Measurements from ENCODE around the gene TBL2.
A peak's percentile ranks its signal among the peaks of the same experiment; 100 is the strongest.

TBL2 gene

GRCh38 chr7:73578342-73579128, at the start of gene TBL2:
Gene TBL2, minus strand, starts transcription at chr7:73578579. Its CDS starts 30 bp downstream, at chr7:73578549.
- Histone ChIP-seq H4K20me1 (ENCODE audit: insufficient read depth, low read length) (peaks cover 8% of the 10 kb centered on the region; the same call in 1 of the 2 replicates), H3K4me3 (ENCODE audit: low read depth in 1 of 2, low read length in 2 of 2) (peak within 1 kb of the TSS; percentile 97), H3K4me1 (ENCODE audit: insufficient read depth, low read length) (peaks cover 28% of the 10 kb centered on the region), H3K36me3 (ENCODE audit: insufficient read depth, low read length) (peaks cover 20% of the 10 kb centered on the region), H3K9ac (ENCODE audit: low read depth, low read length) (peak within 1 kb of the TSS; percentile 95), H3K79me2 (ENCODE audit: insufficient read depth, low read length) (peaks cover 39% of the 10 kb centered on the region), H3K27me3 (ENCODE audit: insufficient read depth, low read length, poor library complexity) (no peaks in the 10 kb centered on the region), H3K9me3 (ENCODE audit: insufficient read depth, low read length, severe bottlenecking) (no peaks in the 10 kb centered on the region), H3K4me2 (ENCODE audit: insufficient read depth, low read length) (peak within 1 kb of the TSS; percentile 99), H3K27ac (ENCODE audit: low read length) (peak within 1 kb of the TSS; percentile 95), H2AFZ (ENCODE audit: low read depth, low read length) (peak within 1 kb of the TSS; percentile 95)
- DNase-seq (peak; percentile 99), ATAC-seq (ENCODE audit: insufficient read depth, low read depth) (peak; percentile 90)
- TF ChIP-seq CTCF (IDR thresholded peaks at IDR 0.05; ENCODE audit: borderline replicate concordance, extremely low read depth, low read length, poor library complexity, severe bottlenecking) (peak; percentile 57), EZH2 (IDR thresholded peaks at IDR 0.05; ENCODE audit: borderline replicate concordance, low read depth, low read length, severe bottlenecking) (no peak)

- Histone ChIP-seq H4K20me1 (ENCODE audit: insufficient read depth, low read length) (no peaks in the 10 kb centered on the region), H3K9ac (ENCODE audit: low read depth, low read length) (no peak overlapping the region), H3K79me2 (ENCODE audit: insufficient read depth, low read length) (no peaks in the 10 kb centered on the region), H3K4me1 (ENCODE audit: insufficient read depth, low read length) (no peaks in the 10 kb centered on the region), H3K4me2 (ENCODE audit: insufficient read depth, low read length) (no peak overlapping the region), H3K27ac (ENCODE audit: low read length) (no peak overlapping the region), H3K4me3 (ENCODE audit: low read depth in 1 of 2, low read length in 2 of 2) (no peak overlapping the region), H3K27me3 (ENCODE audit: insufficient read depth, low read length, poor library complexity) (peaks cover 6% of the 10 kb centered on the region), H3K9me3 (ENCODE audit: insufficient read depth, low read length, severe bottlenecking) (no peaks in the 10 kb centered on the region), H2AFZ (ENCODE audit: low read depth, low read length) (no peak overlapping the region), H3K36me3 (ENCODE audit: insufficient read depth, low read length) (no peaks in the 10 kb centered on the region)
- DNase-seq = no peak
- TF ChIP-seq CTCF (IDR thresholded peaks at IDR 0.05; ENCODE audit: borderline replicate concordance, extremely low read depth, low read length, poor library complexity, severe bottlenecking) = no peak
- TF ChIP-seq EZH2 (IDR thresholded peaks at IDR 0.05; ENCODE audit: borderline replicate concordance, low read depth, low read length, severe bottlenecking) = no peak
- no peak for ATAC-seq (ENCODE audit: insufficient read depth, low read depth)
These were observed 48.4 kb upstream of the TBL2 start for GRCh38 chr7:73626814-73627213.

- Histone ChIP-seq H3K79me2 (ENCODE audit: insufficient read depth, low read length) (no peaks in the 10 kb centered on the region), H3K27ac (ENCODE audit: low read length) (no peak overlapping the region), H4K20me1 (ENCODE audit: insufficient read depth, low read length) (no peaks in the 10 kb centered on the region), H3K9ac (ENCODE audit: low read depth, low read length) (no peak overlapping the region), H3K4me2 (ENCODE audit: insufficient read depth, low read length) (no peak overlapping the region), H3K4me3 (ENCODE audit: low read depth in 1 of 2, low read length in 2 of 2) (no peak overlapping the region), H3K9me3 (ENCODE audit: insufficient read depth, low read length, severe bottlenecking) (no peaks in the 10 kb centered on the region), H3K27me3 (ENCODE audit: insufficient read depth, low read length, poor library complexity) (peaks cover 6% of the 10 kb centered on the region), H3K4me1 (ENCODE audit: insufficient read depth, low read length) (no peaks in the 10 kb centered on the region), H2AFZ (ENCODE audit: low read depth, low read length) (no peak overlapping the region), H3K36me3 (ENCODE audit: insufficient read depth, low read length) (no peaks in the 10 kb centered on the region)
- DNase-seq (no peak), ATAC-seq (ENCODE audit: insufficient read depth, low read depth) (no peak)
- TF ChIP-seq CTCF (IDR thresholded peaks at IDR 0.05; ENCODE audit: borderline replicate concordance, extremely low read depth, low read length, poor library complexity, severe bottlenecking) = no peak
- no peak for TF ChIP-seq EZH2 (IDR thresholded peaks at IDR 0.05; ENCODE audit: borderline replicate concordance, low read depth, low read length, severe bottlenecking)
These were observed 46.9 kb upstream of the TBL2 start for GRCh38 chr7:73625276-73625675.

All from DND-41 (cell line).